NCI-H510A treated with DMSO at 0.1 percent for 48 hours (cell line): ENCODE measurements around the gene SLC35F1.

Experiments used
- DNase-seq: peaks from one replicate; lab custom pipeline; 2025; lab: John Stamatoyannopoulos, UW

SLC35F1 gene

GRCh38 chr6:118198746-118199145 is 291.7 kb downstream of the SLC35F1 start:
- DNase-seq: no peak

- no peak for DNase-seq
Measured at GRCh38 chr6:118200160-118200559, 293.1 kb downstream of the SLC35F1 start.

- no peak for DNase-seq
Measured at GRCh38 chr6:118202517-118202916, 295.5 kb downstream of the SLC35F1 start.

GRCh38 chr6:118203545-118203944 is 296.5 kb downstream of the SLC35F1 start:
- no peak for DNase-seq

GRCh38 chr6:118206221-118206620 is 299.2 kb downstream of the SLC35F1 start:
- no peak for DNase-seq

GRCh38 chr6:118207947-118208346 is 300.9 kb downstream of the SLC35F1 start:
- DNase-seq: peak; percentile 34

GRCh38 chr6:118212451-118213173 is 305.5 kb downstream of the SLC35F1 start:
- no peak for DNase-seq

GRCh38 chr6:118215269-118215668 is 308.2 kb downstream of the SLC35F1 start:
- DNase-seq: no peak

GRCh38 chr6:118216751-118217150 is 309.7 kb downstream of the SLC35F1 start:
- DNase-seq: no peak

GRCh38 chr6:118218156-118218555 is 311.1 kb downstream of the SLC35F1 start:
- DNase-seq: no peak

GRCh38 chr6:118220429-118221128 is 313.5 kb downstream of the SLC35F1 start:
- no peak for DNase-seq

- DNase-seq: no peak
Measured at GRCh38 chr6:118223316-118223715, 316.3 kb downstream of the SLC35F1 start.

- no peak for DNase-seq
Measured at GRCh38 chr6:118228886-118229285, 321.8 kb downstream of the SLC35F1 start.

- DNase-seq: no peak
Measured at GRCh38 chr6:118240878-118241528, 333.9 kb downstream of the SLC35F1 start.

- no peak for DNase-seq
Measured at GRCh38 chr6:118246406-118246805, 339.3 kb downstream of the SLC35F1 start.

GRCh38 chr6:118248171-118248570 is 341.1 kb downstream of the SLC35F1 start:
- no peak for DNase-seq

- no peak for DNase-seq
Measured at GRCh38 chr6:118249680-118250079, 342.6 kb downstream of the SLC35F1 start.

- no peak for DNase-seq
Measured at GRCh38 chr6:118252474-118252873, 345.4 kb downstream of the SLC35F1 start.

GRCh38 chr6:118253741-118254140 is 346.7 kb downstream of the SLC35F1 start:
- no peak for DNase-seq

GRCh38 chr6:118260833-118261232 is 353.8 kb downstream of the SLC35F1 start:
- no peak for DNase-seq

GRCh38 chr6:118263921-118264486 is 356.9 kb downstream of the SLC35F1 start:
- DNase-seq: no peak

GRCh38 chr6:118269659-118270058 is 362.6 kb downstream of the SLC35F1 start:
- DNase-seq: no peak

GRCh38 chr6:118277631-118278030 is 370.6 kb downstream of the SLC35F1 start:
- DNase-seq: no peak
